NB4 (cell line): ENCODE measurements around the gene STAM2.

Experiments
- CTCF ChIP-seq: IDR thresholded peaks from one replicate; pipeline ENCODE4 v1.5.1; 2012; ENCODE audit warnings: low read depth, low read length
- POLR2A ChIP-seq: IDR thresholded peaks from 2 replicates; pipeline ENCODE4 v1.6.1; 2011; ENCODE audit warnings: mild to moderate bottlenecking; ENCODE audit not compliant: insufficient read length; ENCODE audit errors: extremely low read depth
- TF ChIP-seq, protein P1 (sequence below): IDR thresholded peaks from 2 replicates; pipeline ENCODE4 v1.6.1; 2011; ENCODE audit warnings: low read depth, low read length

DNA sequence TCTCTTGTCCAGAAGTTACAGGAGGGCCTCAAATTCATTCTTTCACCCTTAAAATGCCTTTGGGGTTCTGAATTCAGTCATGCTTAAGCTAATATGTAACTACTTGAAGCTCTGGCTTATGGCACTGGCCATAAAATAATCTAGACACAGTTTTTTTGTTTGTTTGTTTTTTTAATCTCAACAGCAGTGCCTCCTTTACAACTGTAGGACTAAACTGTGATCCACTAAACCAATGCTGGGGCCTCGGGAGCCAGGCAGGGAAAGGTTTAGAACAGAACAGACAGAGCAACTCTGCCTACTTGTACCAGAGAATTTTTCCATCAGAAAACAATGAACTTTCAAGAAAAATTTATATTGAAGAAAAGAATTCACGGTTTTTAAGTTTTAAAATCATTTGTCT, 1.7 kb downstream of the STAM2 start:
- TF ChIP-seq CTCF (no peak), POLR2A (no peak)
- TF ChIP-seq, protein P1, sequence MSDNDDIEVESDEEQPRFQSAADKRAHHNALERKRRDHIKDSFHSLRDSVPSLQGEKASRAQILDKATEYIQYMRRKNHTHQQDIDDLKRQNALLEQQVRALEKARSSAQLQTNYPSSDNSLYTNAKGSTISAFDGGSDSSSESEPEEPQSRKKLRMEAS: no peak
